Neural progenitor cell (in vitro differentiated cells): ENCODE measurements around the gene P2RY11. TPM values are rescaled to one million over a fixed set of nuclear protein-coding genes. Genes with fewer than 3 reads are reported as not detected.
A peak's percentile ranks its signal among the peaks of the same experiment; 100 is the strongest.

Experiments
- DNase-seq: peaks from one replicate; pipeline ENCODE4 v3.0.0-alpha.2; 2016; ENCODE audit warnings: low spot score
- H2AFZ ChIP-seq: fragments of 200-600 bp; sonication (generic); replicated peaks from 2 replicates; pipeline ENCODE4 v1.6.1; 2016; ENCODE audit warnings: antibody characterized with exemption
- H3F3A ChIP-seq: fragments of 200-600 bp; sonication (generic); 2 replicates; pipeline ENCODE4 v1.6.1; 2016; ENCODE audit warnings: antibody characterized with exemption, low read depth
- H3K27ac ChIP-seq: fragments of 200-600 bp; sonication (generic); 2 replicates; pipeline ENCODE4 v1.5.1; 2016; ENCODE audit warnings: mild to moderate bottlenecking
- H3K27me3 ChIP-seq: fragments of 200-600 bp; sonication (generic); 2 replicates; pipeline ENCODE4 v1.6.1; 2016; ENCODE audit warnings: mild to moderate bottlenecking, moderate library complexity
- H3K36me3 ChIP-seq: fragments of 200-600 bp; sonication (generic); 2 replicates; pipeline ENCODE4 v1.5.1; 2016
- H3K4me1 ChIP-seq: fragments of 200-600 bp; sonication (generic); 2 replicates; pipeline ENCODE4 v1.6.1; 2016; ENCODE audit warnings: mixed run types
- H3K4me2 ChIP-seq: fragments of 200-600 bp; sonication (generic); 2 replicates; pipeline ENCODE4 v1.6.1; 2016
- H3K4me3 ChIP-seq: fragments of 200-600 bp; sonication (generic); 2 replicates; pipeline ENCODE4 v1.5.1; 2016
- H3K79me2 ChIP-seq: fragments of 200-600 bp; sonication (generic); 2 replicates; pipeline ENCODE4 v1.6.1; 2016; ENCODE audit warnings: low read depth
- H3K9ac ChIP-seq: fragments of 200-600 bp; sonication (generic); 2 replicates; pipeline ENCODE4 v1.6.1; 2016
- H3K9me3 ChIP-seq: fragments of 200-600 bp; sonication (generic); 2 replicates; pipeline ENCODE4 v1.5.1; 2016; ENCODE audit warnings: low read depth
- H4K20me1 ChIP-seq: fragments of 200-600 bp; sonication (generic); 2 replicates; pipeline ENCODE4 v1.6.1; 2016; ENCODE audit warnings: low read depth
- H3K27ac Mint-ChIP-seq: 3 replicates; pipeline ENCODE4 v1.8.0; 2021; ENCODE audit warnings: mixed read lengths
- H3K27me3 Mint-ChIP-seq: 2 replicates; pipeline ENCODE4 v1.8.0; 2022; ENCODE audit warnings: low read depth, mild to moderate bottlenecking, inconsistent platforms, moderate library complexity, mixed read lengths; ENCODE audit not compliant: insufficient read depth
- H3K36me3 Mint-ChIP-seq: 3 replicates; pipeline ENCODE4 v1.8.0; 2021; ENCODE audit warnings: mixed read lengths
- H3K4me1 Mint-ChIP-seq: 3 replicates; pipeline ENCODE4 v1.8.0; 2021; ENCODE audit warnings: mixed read lengths
- H3K4me3 Mint-ChIP-seq: 3 replicates; pipeline ENCODE4 v1.8.0; 2021; ENCODE audit warnings: mild to moderate bottlenecking, moderate library complexity, mixed read lengths
- H3K9me3 Mint-ChIP-seq: 3 replicates; pipeline ENCODE4 v1.8.0; 2020; ENCODE audit warnings: mixed read lengths
- EZH2 ChIP-seq: fragments of 200-600 bp; sonication (generic); IDR thresholded peaks from 2 replicates; pipeline ENCODE4 v1.6.1; 2017; ENCODE audit warnings: antibody characterized with exemption, mild to moderate bottlenecking, moderate library complexity
- EZH2phosphoT487 ChIP-seq: fragments of 200-600 bp; sonication (generic); IDR thresholded peaks from 2 replicates; pipeline ENCODE4 v1.6.1; 2017; ENCODE audit warnings: antibody characterized with exemption
- total RNA-seq: library from RNA; depleted of rRNA; stranded (reverse); fragments of >200 nt; gene quantifications from 2 replicates; pipeline ENCODE4 v1.2.3, GENCODE V29; 2015; ENCODE audit warnings: low replicate concordance
- TF ChIP-seq, protein P1 (sequence below): fragments of 200-600 bp; sonication (generic); IDR thresholded peaks from 2 replicates; pipeline ENCODE4 v1.5.1; 2017; ENCODE audit warnings: antibody characterized with exemption, mild to moderate bottlenecking

Gene P2RY11
- total RNA-seq, 1 donor from 2014 or later = not detected

DNA sequence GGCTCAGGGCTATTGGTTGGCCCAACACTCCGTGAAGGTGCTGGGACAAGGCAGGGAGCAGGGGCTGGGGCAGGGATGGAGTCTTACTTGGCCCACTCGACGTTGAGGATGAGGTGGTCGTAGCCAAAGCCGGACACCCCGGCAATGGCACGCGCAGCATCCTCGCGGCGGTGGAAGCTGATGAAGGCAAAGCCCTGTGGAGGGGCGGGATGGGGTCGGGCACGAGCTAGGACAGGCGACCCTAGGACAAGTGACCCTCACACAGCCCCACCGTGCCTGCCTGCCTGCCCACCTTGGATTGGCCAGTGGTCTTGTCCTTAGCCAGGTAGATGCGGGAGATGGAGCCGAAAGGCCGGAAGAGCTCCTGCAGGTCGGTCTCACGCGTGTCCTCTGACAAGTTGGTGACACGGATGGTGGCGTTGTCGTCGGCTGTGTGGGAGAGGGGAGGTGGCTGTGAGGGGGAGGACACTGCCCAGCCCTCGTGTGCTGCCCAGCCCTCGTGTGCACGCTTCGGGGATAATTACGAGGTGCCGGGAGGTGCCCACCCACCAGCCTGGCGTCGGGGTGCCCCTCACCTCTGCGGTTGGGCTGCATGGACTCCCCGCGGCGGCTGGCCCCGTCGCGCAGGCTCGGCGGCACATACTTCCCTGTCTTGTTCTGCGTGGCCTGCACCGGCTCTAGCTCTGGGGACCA lies 4.0 kb downstream of the P2RY11 start:
- no peak for DNase-seq

DNA sequence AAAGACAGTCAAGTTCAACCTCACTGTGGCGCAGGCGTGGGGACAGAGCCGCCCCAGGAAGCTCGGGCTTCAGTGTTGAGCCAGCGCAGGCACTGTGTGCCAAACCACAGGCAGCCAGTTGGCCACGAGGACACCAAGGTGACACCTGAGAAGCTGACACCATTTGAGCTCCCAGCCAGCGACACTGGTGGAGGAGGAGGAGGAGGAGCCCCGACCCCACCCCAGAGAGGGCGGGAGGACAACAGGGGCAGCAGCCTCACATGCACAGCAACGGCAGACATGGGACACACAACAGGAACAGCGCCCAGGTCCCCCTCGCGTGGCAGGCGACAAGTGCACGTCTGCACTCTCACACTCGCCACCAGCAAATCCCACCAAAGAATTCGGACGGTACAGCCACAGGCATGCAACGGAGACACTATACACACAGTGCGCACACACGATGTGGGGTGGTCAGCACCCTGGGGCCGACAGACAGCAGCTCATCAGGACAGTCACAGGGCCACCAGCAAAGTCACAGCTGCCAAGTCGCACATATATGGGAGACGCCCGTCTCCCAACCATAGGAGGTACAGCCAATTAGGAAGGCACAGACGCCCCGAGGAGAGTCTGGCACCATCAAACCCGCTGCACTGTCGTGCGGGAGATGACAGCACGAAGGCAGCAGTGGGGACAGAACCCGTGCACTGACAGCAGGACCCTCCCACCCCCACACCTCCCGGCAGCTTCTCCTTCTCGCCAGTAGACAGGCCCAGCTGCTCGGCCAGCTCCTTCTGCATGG lies 4.8 kb downstream of the P2RY11 start:
- Mint-ChIP-seq H3K36me3 (no peaks in the 10 kb centered on the region), H3K27ac (no peak overlapping the region), H3K9me3 (no peaks in the 10 kb centered on the region), H3K4me1 (peaks cover 7% of the 10 kb centered on the region), H3K4me3 (no peak overlapping the region), H3K27me3 (peaks cover 8% of the 10 kb centered on the region)
- Histone ChIP-seq H3K36me3 (no peaks in the 10 kb centered on the region), H3K27ac (no peak overlapping the region), H4K20me1 (peaks cover 25% of the 10 kb centered on the region), H3F3A (peaks cover 42% of the 10 kb centered on the region), H3K9me3 (no peaks in the 10 kb centered on the region), H3K79me2 (peaks cover 18% of the 10 kb centered on the region), H3K9ac (no peak overlapping the region), H3K4me2 (no peak overlapping the region), H3K4me1 (no peaks in the 10 kb centered on the region), H3K4me3 (no peak overlapping the region), H3K27me3 (no peaks in the 10 kb centered on the region), H2AFZ (no peak overlapping the region)
- no peak for DNase-seq
- TF ChIP-seq, protein P1, sequence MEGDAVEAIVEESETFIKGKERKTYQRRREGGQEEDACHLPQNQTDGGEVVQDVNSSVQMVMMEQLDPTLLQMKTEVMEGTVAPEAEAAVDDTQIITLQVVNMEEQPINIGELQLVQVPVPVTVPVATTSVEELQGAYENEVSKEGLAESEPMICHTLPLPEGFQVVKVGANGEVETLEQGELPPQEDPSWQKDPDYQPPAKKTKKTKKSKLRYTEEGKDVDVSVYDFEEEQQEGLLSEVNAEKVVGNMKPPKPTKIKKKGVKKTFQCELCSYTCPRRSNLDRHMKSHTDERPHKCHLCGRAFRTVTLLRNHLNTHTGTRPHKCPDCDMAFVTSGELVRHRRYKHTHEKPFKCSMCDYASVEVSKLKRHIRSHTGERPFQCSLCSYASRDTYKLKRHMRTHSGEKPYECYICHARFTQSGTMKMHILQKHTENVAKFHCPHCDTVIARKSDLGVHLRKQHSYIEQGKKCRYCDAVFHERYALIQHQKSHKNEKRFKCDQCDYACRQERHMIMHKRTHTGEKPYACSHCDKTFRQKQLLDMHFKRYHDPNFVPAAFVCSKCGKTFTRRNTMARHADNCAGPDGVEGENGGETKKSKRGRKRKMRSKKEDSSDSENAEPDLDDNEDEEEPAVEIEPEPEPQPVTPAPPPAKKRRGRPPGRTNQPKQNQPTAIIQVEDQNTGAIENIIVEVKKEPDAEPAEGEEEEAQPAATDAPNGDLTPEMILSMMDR = no peak
- TF ChIP-seq EZH2phosphoT487 = no peak
- no peak for TF ChIP-seq EZH2

More for the DNA sequence above, 4.0 kb downstream of the P2RY11 start:
- Mint-ChIP-seq H3K4me1 (peaks cover 7% of the 10 kb centered on the region), H3K9me3 (no peaks in the 10 kb centered on the region), H3K4me3 (no peak overlapping the region), H3K27me3 (peaks cover 8% of the 10 kb centered on the region), H3K36me3 (peaks cover 3% of the 10 kb centered on the region), H3K27ac (no peak overlapping the region)
- H3K4me3 ChIP-seq = no peak overlapping the region
- no peaks in the 10 kb centered on the region for H3K9me3 ChIP-seq
- TF ChIP-seq EZH2phosphoT487 (no peak), EZH2 (no peak)
- H3K36me3 ChIP-seq = no peaks in the 10 kb centered on the region
- H3K4me1 ChIP-seq = no peaks in the 10 kb centered on the region
- no peak overlapping the region for H3K4me2 ChIP-seq
- H3K27me3 ChIP-seq = no peaks in the 10 kb centered on the region
- no peak overlapping the region for H3K27ac ChIP-seq
- peaks cover 18% of the 10 kb centered on the region for H3K79me2 ChIP-seq
- H3K9ac ChIP-seq = no peak overlapping the region
- H2AFZ ChIP-seq = no peak overlapping the region
- peaks cover 35% of the 10 kb centered on the region for H3F3A ChIP-seq
- peaks cover 25% of the 10 kb centered on the region for H4K20me1 ChIP-seq

DNA sequence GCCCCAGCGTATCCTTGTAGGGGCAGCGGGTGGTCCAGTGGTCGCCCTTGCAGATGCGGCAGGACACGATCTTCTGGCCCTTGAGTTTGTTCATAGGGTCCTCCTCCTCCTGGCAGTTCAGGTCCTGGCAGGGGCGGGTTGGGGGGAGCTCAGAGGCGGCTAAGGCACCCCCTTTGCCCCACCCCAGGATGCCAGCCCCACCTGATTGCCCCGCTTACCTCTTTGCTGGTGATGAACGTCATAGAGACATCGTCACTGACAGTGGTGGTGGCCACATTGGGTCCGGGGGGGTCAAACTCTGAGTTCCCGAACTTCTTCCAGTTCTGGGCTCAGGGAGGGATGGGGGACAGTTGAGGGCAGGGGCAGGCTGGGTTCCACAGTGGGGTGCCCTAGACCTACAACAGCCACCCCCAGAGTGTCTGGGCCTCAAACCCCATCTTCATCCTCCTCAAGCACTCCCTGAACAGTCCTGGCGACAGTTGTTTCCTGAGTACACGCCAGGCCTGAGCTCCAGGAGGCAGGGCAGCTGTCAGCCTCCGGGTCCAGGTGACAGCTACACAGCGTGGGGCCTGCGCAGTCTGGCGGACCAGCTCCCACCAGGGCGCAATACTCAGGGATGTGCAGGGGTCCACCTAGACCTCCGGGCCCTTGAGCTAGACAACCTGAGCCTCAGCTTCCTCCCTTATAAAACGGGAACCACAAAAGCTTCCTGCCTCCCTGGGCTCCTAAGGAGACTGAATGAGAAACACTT lies 5.5 kb downstream of the P2RY11 start:
- H3K4me1 Mint-ChIP-seq = peaks cover 7% of the 10 kb centered on the region

More for the DNA sequence above, 5.5 kb downstream of the P2RY11 start:
- Histone ChIP-seq H3K4me2 (no peak overlapping the region), H3K9me3 (no peaks in the 10 kb centered on the region), H3K4me3 (no peak overlapping the region), H2AFZ (no peak overlapping the region), H3K4me1 (no peaks in the 10 kb centered on the region), H4K20me1 (peaks cover 25% of the 10 kb centered on the region), H3K9ac (no peak overlapping the region), H3K27ac (no peak overlapping the region), H3K79me2 (peaks cover 18% of the 10 kb centered on the region), H3K36me3 (no peaks in the 10 kb centered on the region), H3K27me3 (no peaks in the 10 kb centered on the region), H3F3A (peaks cover 38% of the 10 kb centered on the region)
- Mint-ChIP-seq H3K27me3 (peaks cover 8% of the 10 kb centered on the region), H3K27ac (no peak overlapping the region), H3K36me3 (no peaks in the 10 kb centered on the region), H3K9me3 (no peaks in the 10 kb centered on the region), H3K4me3 (peak overlapping the region; percentile 55)
- DNase-seq = no peak
- TF ChIP-seq, protein P1 = no peak
- TF ChIP-seq EZH2phosphoT487 (no peak), EZH2 (no peak)
